ENCODE results near the gene TXNRD2. TPM values are rescaled to one million over a fixed set of nuclear protein-coding genes. Genes with fewer than 3 reads are reported as not detected.

TXNRD2 gene
- total and polyA plus RNA-seq, 2 donors: 14.5 to 18.1 TPM

GRCh38 chr22:19878461-19879245 is 63.0 kb downstream of the TXNRD2 start:
- no peak overlapping the region for H3K4me3 ChIP-seq (ENCODE audit: low read depth, low read length)
- no peak for DNase-seq (ENCODE audit: extremely low spot score)
- no peak overlapping the region for H3K27ac ChIP-seq (ENCODE audit: low read depth)
- 88% methylated on average over 16 of the region's 16 CpGs for WGBS
- peaks cover 3% of the 10 kb centered on the region for H3K4me1 ChIP-seq (ENCODE audit: insufficient read depth)
- H3K36me3 ChIP-seq (ENCODE audit: insufficient read depth): no peaks in the 10 kb centered on the region

- no peak for DNase-seq (ENCODE audit: extremely low spot score)
- Histone ChIP-seq H3K36me3 (ENCODE audit: insufficient read depth) (no peaks in the 10 kb centered on the region), H3K4me3 (ENCODE audit: low read depth, low read length) (no peak overlapping the region), H3K27ac (ENCODE audit: low read depth) (no peak overlapping the region), H3K4me1 (ENCODE audit: insufficient read depth) (peaks cover 3% of the 10 kb centered on the region)
- 72% methylated on average over 20 of the region's 20 CpGs for WGBS
These were observed 63.8 kb downstream of the TXNRD2 start for GRCh38 chr22:19877626-19878339.

- H3K4me3 ChIP-seq (ENCODE audit: low read depth, low read length): no peak overlapping the region
- H3K36me3 ChIP-seq (ENCODE audit: insufficient read depth): no peaks in the 10 kb centered on the region
- peaks cover 3% of the 10 kb centered on the region for H3K4me1 ChIP-seq (ENCODE audit: insufficient read depth)
- H3K27ac ChIP-seq (ENCODE audit: low read depth): no peak overlapping the region
- WGBS: 93% methylated on average over 18 of the region's 18 CpGs
- DNase-seq (ENCODE audit: extremely low spot score): no peak
These were observed 64.5 kb downstream of the TXNRD2 start for GRCh38 chr22:19876941-19877625.

- no peak overlapping the region for H3K27ac ChIP-seq (ENCODE audit: low read depth)
- DNase-seq (ENCODE audit: extremely low spot score): no peak
- no peaks in the 10 kb centered on the region for H3K36me3 ChIP-seq (ENCODE audit: insufficient read depth)
- H3K4me1 ChIP-seq (ENCODE audit: insufficient read depth): peaks cover under 1% of the 10 kb centered on the region
- no peak overlapping the region for H3K4me3 ChIP-seq (ENCODE audit: low read depth, low read length)
- WGBS: 86% methylated on average over 21 of the region's 21 CpGs
These were observed 65.2 kb downstream of the TXNRD2 start for GRCh38 chr22:19876314-19876940.

GRCh38 chr22:19875531-19876313 is 65.9 kb downstream of the TXNRD2 start:
- DNase-seq (ENCODE audit: extremely low spot score): no peak
- WGBS: 69% methylated on average over 23 of the region's 23 CpGs

GRCh38 chr22:19875061-19875530 is 66.5 kb downstream of the TXNRD2 start:
- H3K4me1 ChIP-seq (ENCODE audit: insufficient read depth): no peaks in the 10 kb centered on the region
- no peak overlapping the region for H3K27ac ChIP-seq (ENCODE audit: low read depth)
- H3K36me3 ChIP-seq (ENCODE audit: insufficient read depth): no peaks in the 10 kb centered on the region
- 86% methylated on average over 12 of the region's 12 CpGs for WGBS
- DNase-seq (ENCODE audit: extremely low spot score): no peak
- H3K4me3 ChIP-seq (ENCODE audit: low read depth, low read length): no peak overlapping the region

More at GRCh38 chr22:19875531-19876313, 65.9 kb downstream of the TXNRD2 start:
- H3K36me3 ChIP-seq (ENCODE audit: insufficient read depth): no peaks in the 10 kb centered on the region
- no peak overlapping the region for H3K27ac ChIP-seq (ENCODE audit: low read depth)
- H3K4me1 ChIP-seq (ENCODE audit: insufficient read depth): no peaks in the 10 kb centered on the region
- no peak overlapping the region for H3K4me3 ChIP-seq (ENCODE audit: low read depth, low read length)

GRCh38 chr22:19874307-19875060 is 67.1 kb downstream of the TXNRD2 start:
- Histone ChIP-seq H3K4me1 (ENCODE audit: insufficient read depth) (no peaks in the 10 kb centered on the region), H3K36me3 (ENCODE audit: insufficient read depth) (no peaks in the 10 kb centered on the region), H3K27ac (ENCODE audit: low read depth) (no peak overlapping the region), H3K4me3 (ENCODE audit: low read depth, low read length) (no peak overlapping the region)
- no peak for DNase-seq (ENCODE audit: extremely low spot score)
- whole genome bisulfite sequencing: 71% methylated on average over 27 of the region's 27 CpGs

- WGBS: 81% methylated on average over 7 of the region's 7 CpGs
These were observed 67.7 kb downstream of the TXNRD2 start for GRCh38 chr22:19873960-19874306.

GRCh38 chr22:19873138-19873959 is 68.3 kb downstream of the TXNRD2 start:
- DNase-seq (ENCODE audit: extremely low spot score): no peak
- 61% methylated on average over 27 of the region's 27 CpGs for WGBS

More at GRCh38 chr22:19873960-19874306, 67.7 kb downstream of the TXNRD2 start:
- Histone ChIP-seq H3K4me3 (ENCODE audit: low read depth, low read length) (no peak overlapping the region), H3K27ac (ENCODE audit: low read depth) (no peak overlapping the region), H3K4me1 (ENCODE audit: insufficient read depth) (no peaks in the 10 kb centered on the region), H3K36me3 (ENCODE audit: insufficient read depth) (no peaks in the 10 kb centered on the region)
- no peak for DNase-seq (ENCODE audit: extremely low spot score)

GRCh38 chr22:19872779-19873137 is 68.9 kb downstream of the TXNRD2 start:
- H3K36me3 ChIP-seq (ENCODE audit: insufficient read depth): no peaks in the 10 kb centered on the region
- no peak overlapping the region for H3K4me3 ChIP-seq (ENCODE audit: low read depth, low read length)
- WGBS: 64% methylated on average over 7 of the region's 7 CpGs
- no peaks in the 10 kb centered on the region for H3K4me1 ChIP-seq (ENCODE audit: insufficient read depth)
- DNase-seq (ENCODE audit: extremely low spot score): no peak
- H3K27ac ChIP-seq (ENCODE audit: low read depth): no peak overlapping the region

More at GRCh38 chr22:19873138-19873959, 68.3 kb downstream of the TXNRD2 start:
- no peaks in the 10 kb centered on the region for H3K4me1 ChIP-seq (ENCODE audit: insufficient read depth)
- no peaks in the 10 kb centered on the region for H3K36me3 ChIP-seq (ENCODE audit: insufficient read depth)
- H3K27ac ChIP-seq (ENCODE audit: low read depth): no peak overlapping the region
- H3K4me3 ChIP-seq (ENCODE audit: low read depth, low read length): no peak overlapping the region

GRCh38 chr22:19871845-19872778 is 69.5 kb downstream of the TXNRD2 start:
- Histone ChIP-seq H3K27ac (ENCODE audit: low read depth) (no peak overlapping the region), H3K36me3 (ENCODE audit: insufficient read depth) (no peaks in the 10 kb centered on the region), H3K4me1 (ENCODE audit: insufficient read depth) (no peaks in the 10 kb centered on the region), H3K4me3 (ENCODE audit: low read depth, low read length) (no peak overlapping the region)
- DNase-seq (ENCODE audit: extremely low spot score): no peak
- WGBS: 91% methylated on average over 16 of the region's 16 CpGs
